ENCODE results near the gene CDH11. TPM values are rescaled to one million over a fixed set of nuclear protein-coding genes. Genes with fewer than 3 reads are reported as not detected.

The CDH11 gene
- total RNA-seq, 1 donor from 2014 or later = not detected

- no peaks in the 10 kb centered on the region for H3K36me3 Mint-ChIP-seq (ENCODE audit: low read depth)
- no peaks in the 10 kb centered on the region for H3K4me1 Mint-ChIP-seq (ENCODE audit: low read depth)
These were observed 46.0 kb downstream of the CDH11 start for GRCh38 chr16:65075877-65076276.

GRCh38 chr16:65071433-65072311, 50.2 kb downstream of the CDH11 start:
- Mint-ChIP-seq H3K36me3 (ENCODE audit: low read depth) (no peaks in the 10 kb centered on the region), H3K27ac (no peak overlapping the region), H3K4me1 (ENCODE audit: low read depth) (no peaks in the 10 kb centered on the region), H3K9me3 (peaks cover 5% of the 10 kb centered on the region), H3K27me3 (ENCODE audit: insufficient read depth) (no peaks in the 10 kb centered on the region), H3K4me3 (no peak overlapping the region)
- no peak for DNase-seq (ENCODE audit: low spot score)
- intact Hi-C loops (cut with micrococcal nuclease) = no loop called here

More at GRCh38 chr16:65075877-65076276, 46.0 kb downstream of the CDH11 start:
- peaks cover 5% of the 10 kb centered on the region for H3K9me3 Mint-ChIP-seq
- H3K4me3 Mint-ChIP-seq = no peak overlapping the region
- H3K27me3 Mint-ChIP-seq (ENCODE audit: insufficient read depth) = no peaks in the 10 kb centered on the region
- DNase-seq (ENCODE audit: low spot score) = no peak
- H3K27ac Mint-ChIP-seq = no peak overlapping the region
- intact Hi-C loops (cut with micrococcal nuclease) = no loop called here

GRCh38 chr16:65070831-65071432, 50.9 kb downstream of the CDH11 start:
- DNase-seq (ENCODE audit: low spot score) = no peak
- Mint-ChIP-seq H3K27ac (no peak overlapping the region), H3K9me3 (peaks cover 9% of the 10 kb centered on the region), H3K4me3 (no peak overlapping the region), H3K36me3 (ENCODE audit: low read depth) (no peaks in the 10 kb centered on the region), H3K4me1 (ENCODE audit: low read depth) (no peaks in the 10 kb centered on the region), H3K27me3 (ENCODE audit: insufficient read depth) (no peaks in the 10 kb centered on the region)
- intact Hi-C loops (cut with micrococcal nuclease) = no loop called here

GRCh38 chr16:65069766-65070165, 52.1 kb downstream of the CDH11 start:
- no peak overlapping the region for H3K4me3 Mint-ChIP-seq
- no peaks in the 10 kb centered on the region for H3K36me3 Mint-ChIP-seq (ENCODE audit: low read depth)

GRCh38 chr16:65069065-65069464, 52.8 kb downstream of the CDH11 start:
- Mint-ChIP-seq H3K4me3 (no peak overlapping the region), H3K9me3 (peaks cover 10% of the 10 kb centered on the region), H3K27ac (no peak overlapping the region), H3K27me3 (ENCODE audit: insufficient read depth) (no peaks in the 10 kb centered on the region), H3K36me3 (ENCODE audit: low read depth) (no peaks in the 10 kb centered on the region), H3K4me1 (ENCODE audit: low read depth) (no peaks in the 10 kb centered on the region)
- no peak for DNase-seq (ENCODE audit: low spot score)
- intact Hi-C loops (cut with micrococcal nuclease) = no loop called here

More at GRCh38 chr16:65069766-65070165, 52.1 kb downstream of the CDH11 start:
- Mint-ChIP-seq H3K9me3 (peaks cover 10% of the 10 kb centered on the region), H3K27me3 (ENCODE audit: insufficient read depth) (no peaks in the 10 kb centered on the region), H3K27ac (no peak overlapping the region), H3K4me1 (ENCODE audit: low read depth) (no peaks in the 10 kb centered on the region)
- intact Hi-C loops (cut with micrococcal nuclease) = no loop called here
- no peak for DNase-seq (ENCODE audit: low spot score)

- DNase-seq (ENCODE audit: low spot score) = no peak
- no peaks in the 10 kb centered on the region for H3K4me1 Mint-ChIP-seq (ENCODE audit: low read depth)
- no peaks in the 10 kb centered on the region for H3K27me3 Mint-ChIP-seq (ENCODE audit: insufficient read depth)
- intact Hi-C loops (cut with micrococcal nuclease) = no loop called here
- H3K27ac Mint-ChIP-seq = no peak overlapping the region
- no peaks in the 10 kb centered on the region for H3K36me3 Mint-ChIP-seq (ENCODE audit: low read depth)
- peaks cover 10% of the 10 kb centered on the region for H3K9me3 Mint-ChIP-seq
- H3K4me3 Mint-ChIP-seq = no peak overlapping the region
These were observed 53.6 kb downstream of the CDH11 start for GRCh38 chr16:65068151-65068740.

- peaks cover 10% of the 10 kb centered on the region for H3K9me3 Mint-ChIP-seq
- H3K36me3 Mint-ChIP-seq (ENCODE audit: low read depth) = no peaks in the 10 kb centered on the region
- no peak overlapping the region for H3K4me3 Mint-ChIP-seq
- DNase-seq (ENCODE audit: low spot score) = no peak
- H3K27ac Mint-ChIP-seq = no peak overlapping the region
- no peaks in the 10 kb centered on the region for H3K27me3 Mint-ChIP-seq (ENCODE audit: insufficient read depth)
- intact Hi-C loops (cut with micrococcal nuclease) = no loop called here
- no peaks in the 10 kb centered on the region for H3K4me1 Mint-ChIP-seq (ENCODE audit: low read depth)
These were observed 55.2 kb downstream of the CDH11 start for GRCh38 chr16:65066651-65067050.

GRCh38 chr16:65065031-65065430, 56.8 kb downstream of the CDH11 start:
- Mint-ChIP-seq H3K9me3 (peaks cover 5% of the 10 kb centered on the region), H3K27ac (no peak overlapping the region), H3K36me3 (ENCODE audit: low read depth) (no peaks in the 10 kb centered on the region), H3K4me1 (ENCODE audit: low read depth) (no peaks in the 10 kb centered on the region), H3K4me3 (no peak overlapping the region), H3K27me3 (ENCODE audit: insufficient read depth) (no peaks in the 10 kb centered on the region)
- intact Hi-C loops (cut with micrococcal nuclease) = no loop called here
- no peak for DNase-seq (ENCODE audit: low spot score)

GRCh38 chr16:65064131-65064530, 57.7 kb downstream of the CDH11 start:
- Mint-ChIP-seq H3K4me3 (no peak overlapping the region), H3K27ac (no peak overlapping the region), H3K27me3 (ENCODE audit: insufficient read depth) (no peaks in the 10 kb centered on the region), H3K9me3 (peaks cover 5% of the 10 kb centered on the region), H3K36me3 (ENCODE audit: low read depth) (no peaks in the 10 kb centered on the region), H3K4me1 (ENCODE audit: low read depth) (no peaks in the 10 kb centered on the region)
- intact Hi-C loops (cut with micrococcal nuclease) = no loop called here
- DNase-seq (ENCODE audit: low spot score) = no peak

- Mint-ChIP-seq H3K27ac (no peak overlapping the region), H3K27me3 (ENCODE audit: insufficient read depth) (no peaks in the 10 kb centered on the region), H3K36me3 (ENCODE audit: low read depth) (no peaks in the 10 kb centered on the region)
These were observed 58.9 kb downstream of the CDH11 start for GRCh38 chr16:65062736-65063583.

GRCh38 chr16:65061935-65062518, 59.8 kb downstream of the CDH11 start:
- no peak for DNase-seq (ENCODE audit: low spot score)
- H3K27ac Mint-ChIP-seq = no peak overlapping the region
- no peaks in the 10 kb centered on the region for H3K36me3 Mint-ChIP-seq (ENCODE audit: low read depth)
- H3K27me3 Mint-ChIP-seq (ENCODE audit: insufficient read depth) = no peaks in the 10 kb centered on the region
- peaks cover 5% of the 10 kb centered on the region for H3K9me3 Mint-ChIP-seq
- intact Hi-C loops (cut with micrococcal nuclease) = no loop called here
- H3K4me3 Mint-ChIP-seq = no peak overlapping the region
- H3K4me1 Mint-ChIP-seq (ENCODE audit: low read depth) = no peaks in the 10 kb centered on the region

More at GRCh38 chr16:65062736-65063583, 58.9 kb downstream of the CDH11 start:
- Mint-ChIP-seq H3K4me1 (ENCODE audit: low read depth) (no peaks in the 10 kb centered on the region), H3K4me3 (no peak overlapping the region), H3K9me3 (peaks cover 5% of the 10 kb centered on the region)
- DNase-seq (ENCODE audit: low spot score) = no peak
- intact Hi-C loops (cut with micrococcal nuclease) = no loop called here

GRCh38 chr16:65061263-65061662, 60.6 kb downstream of the CDH11 start:
- H3K4me1 Mint-ChIP-seq (ENCODE audit: low read depth) = no peaks in the 10 kb centered on the region
- H3K9me3 Mint-ChIP-seq = peaks cover 5% of the 10 kb centered on the region
- no peaks in the 10 kb centered on the region for H3K36me3 Mint-ChIP-seq (ENCODE audit: low read depth)
- no peaks in the 10 kb centered on the region for H3K27me3 Mint-ChIP-seq (ENCODE audit: insufficient read depth)
- no peak overlapping the region for H3K4me3 Mint-ChIP-seq
- no peak overlapping the region for H3K27ac Mint-ChIP-seq
- intact Hi-C loops (cut with micrococcal nuclease) = no loop called here
- no peak for DNase-seq (ENCODE audit: low spot score)

Data from activated T-helper 1 cell treated with anti-CD3 and anti-CD28 coated beads, Interleukin-12 subunit alpha, Interleukin-12 subunit beta, Interleukin-2, Interleukin-4 antibody, amounts not matched to agents 30 ng/mL and 10 ng/mL and 1 ng/mL, durations not matched to agents 14 hours and 24 hours and 36 hours (primary cell).